Right ventricle myocardium superior (tissue), 1 donor: ENCODE measurements around the gene WFDC12. TPM values are rescaled to one million over a fixed set of nuclear protein-coding genes. Genes with fewer than 3 reads are reported as not detected.
A peak's percentile ranks its signal among the peaks of the same experiment; 100 is the strongest.

Experiments
- ATAC-seq: fragments of 200-7000 bp; cut with Tn5 transposase; one replicate; pipeline ENCODE4 v1.9.1; 2020; ENCODE audit warnings: mild to moderate bottlenecking; ENCODE audit not compliant: poor library complexity
- DNase-seq: peaks from one replicate; pipeline ENCODE4 v3.0.0-alpha.2; 2020
- intact Hi-C: fragments of 100-400 bp; cut with DNase I; formaldehyde crosslinking; loops from one replicate; pipeline ENCODE4 v1.11.2; 2022
- total RNA-seq: library from RNA; stranded (reverse); fragmentation: NEBNext Ultra II Directional; extraction: Animal tissue kit (Norgen Biotek cat#: 25700); gene quantifications from one replicate; pipeline ENCODE4 v1.2.1, GENCODE V29; 2021
- donor health status: DM: no; HTN: yes; CAD: no; lungs with severe emphysema.

The WFDC12 gene
- total RNA-seq, 1 donor from 2014 or later: not detected

GRCh38 chr20:45096781-45097180, 27.5 kb downstream of the WFDC12 start:
- ATAC-seq (no peak), DNase-seq (no peak)
- intact Hi-C loops: loop anchor here (5.0 kb wide), 3 partner anchors 54 to 196 kb away; no protein-coding TSS in a partner anchor

- DNase-seq: no peak
- peak; percentile 80 for ATAC-seq
- intact Hi-C loops: loop anchor here (5.0 kb wide), 3 partner anchors 54 to 196 kb away; no protein-coding TSS in a partner anchor
Measured at GRCh38 chr20:45095805-45096238, 28.4 kb downstream of the WFDC12 start.

- intact Hi-C loops: loop anchor here (5.0 kb wide), 3 partner anchors 53 to 197 kb away; no protein-coding TSS in a partner anchor
- ATAC-seq: no peak
- no peak for DNase-seq
Measured at GRCh38 chr20:45094864-45095574, 29.2 kb downstream of the WFDC12 start.

GRCh38 chr20:45094201-45094600, 30.1 kb downstream of the WFDC12 start:
- ATAC-seq: no peak
- intact Hi-C loops: no loop called here
- DNase-seq: no peak

GRCh38 chr20:45092898-45093297, 31.4 kb downstream of the WFDC12 start:
- intact Hi-C loops: no loop called here
- DNase-seq (no peak), ATAC-seq (no peak)

GRCh38 chr20:45091366-45091765, 32.9 kb downstream of the WFDC12 start:
- intact Hi-C loops: no loop called here
- no peak for ATAC-seq

GRCh38 chr20:45090481-45090880, 33.8 kb downstream of the WFDC12 start:
- DNase-seq (no peak), ATAC-seq (no peak)
- intact Hi-C loops: no loop called here

More at GRCh38 chr20:45091366-45091765, 32.9 kb downstream of the WFDC12 start:
- no peak for DNase-seq

- ATAC-seq (no peak), DNase-seq (no peak)
- intact Hi-C loops: no loop called here
Measured at GRCh38 chr20:45088247-45088646, 36.0 kb downstream of the WFDC12 start.

GRCh38 chr20:45087814-45088213, 36.5 kb downstream of the WFDC12 start:
- no peak for DNase-seq
- intact Hi-C loops: no loop called here
- ATAC-seq: no peak

- intact Hi-C loops: no loop called here
- DNase-seq: no peak
- ATAC-seq: no peak
Measured at GRCh38 chr20:45087097-45087790, 37.0 kb downstream of the WFDC12 start.

- intact Hi-C loops: no loop called here
- DNase-seq (no peak), ATAC-seq (no peak)
Measured at GRCh38 chr20:45085867-45086266, 38.4 kb downstream of the WFDC12 start.

GRCh38 chr20:45085289-45085688, 39.0 kb downstream of the WFDC12 start:
- intact Hi-C loops: no loop called here
- DNase-seq: no peak
- no peak for ATAC-seq

- ATAC-seq (no peak), DNase-seq (no peak)
- intact Hi-C loops: no loop called here
Measured at GRCh38 chr20:45083127-45083526, 41.1 kb downstream of the WFDC12 start.

- ATAC-seq: no peak
- intact Hi-C loops: no loop called here
- DNase-seq: no peak
Measured at GRCh38 chr20:45082468-45082867, 41.8 kb downstream of the WFDC12 start.

- DNase-seq (no peak), ATAC-seq (no peak)
- intact Hi-C loops: no loop called here
Measured at GRCh38 chr20:45080867-45081624, 43.2 kb downstream of the WFDC12 start.

GRCh38 chr20:45077559-45077958, 46.7 kb downstream of the WFDC12 start:
- ATAC-seq (no peak), DNase-seq (no peak)
- intact Hi-C loops: no loop called here
